ENCODE data around the gene NLRP8.

GRCh38 chr19:55958356-55958755, 10.7 kb downstream of the NLRP8 start:
- TF ChIP-seq CTCF (IDR thresholded peaks at IDR 0.05) (no peak), POLR2A (IDR thresholded peaks at IDR 0.05) (no peak), POLR2AphosphoS5 (IDR thresholded peaks at IDR 0.05) (no peak)

Measured in breast epithelium (tissue), 3 donors.